HepG2 (cell line): Measurements from ENCODE around the gene PKP3. TPM values are rescaled to one million over a fixed set of nuclear protein-coding genes. Genes with fewer than 3 reads are reported as not detected.

ENCODE experiments used
- CBX1 ChIP-seq: IDR thresholded peaks from one replicate; pipeline ENCODE4 v1.6.1; 2016; ENCODE audit warnings: antibody characterized with exemption, low read depth
- CERS6 ChIP-seq: sonication (generic); formaldehyde crosslinking; IDR thresholded peaks from 2 replicates; pipeline ENCODE4 v1.5.0; 2020; ENCODE audit warnings: missing genetic modification reagents
- HDAC1 ChIP-seq: sonication (generic); formaldehyde crosslinking; IDR thresholded peaks from 2 replicates; pipeline ENCODE4 v1.5.1; 2020; ENCODE audit warnings: mild to moderate bottlenecking, missing genetic modification reagents
- IKZF4 ChIP-seq: sonication (generic); formaldehyde crosslinking; IDR thresholded peaks from 2 replicates; pipeline ENCODE4 v1.5.1; 2020; ENCODE audit warnings: borderline replicate concordance, mild to moderate bottlenecking, low read depth, missing genetic modification reagents; ENCODE audit errors: not compliant biosample characterization
- JARID2 ChIP-seq: sonication (generic); formaldehyde crosslinking; IDR thresholded peaks from 2 replicates; pipeline ENCODE4 v1.8.1; 2023; ENCODE audit warnings: missing genetic modification reagents, inconsistent platforms; ENCODE audit not compliant: insufficient replicate concordance
- LCORL ChIP-seq, 2 experiments: fragments of 450-650 bp in 1 of 2; sonication (generic) in 1 of 2; formaldehyde crosslinking in 1 of 2; IDR thresholded peaks; 2 replicates each; pipeline versions ENCODE4 v1.5.0 to v1.6.1; 2017 to 2020; ENCODE audit warnings: antibody characterized with exemption in 1 of 2, missing genetic modification reagents in 1 of 2
- MAZ ChIP-seq, 2 experiments: sonication (generic) in 1 of 2; formaldehyde crosslinking in 1 of 2; IDR thresholded peaks; 2 replicates each; pipeline versions ENCODE4 v1.5.0 to v1.6.1; 2012 to 2020; ENCODE audit warnings: low read depth in 2 of 2, mild to moderate bottlenecking in 2 of 2, borderline replicate concordance in 1 of 2, improper control_type of control experiment in 1 of 2, low read length in 1 of 2, missing genetic modification reagents in 1 of 2, moderate library complexity in 1 of 2
- MEF2D ChIP-seq: sonication (generic); formaldehyde crosslinking; IDR thresholded peaks from 2 replicates; pipeline ENCODE4 v1.5.1; 2020; ENCODE audit warnings: mild to moderate bottlenecking, missing genetic modification reagents
- NR1H2 ChIP-seq: sonication (generic); formaldehyde crosslinking; IDR thresholded peaks from 2 replicates; pipeline ENCODE4 v1.8.1; 2022; ENCODE audit warnings: low read depth, missing genetic modification reagents, borderline replicate concordance
- PHF21A ChIP-seq: sonication (generic); formaldehyde crosslinking; IDR thresholded peaks from 2 replicates; pipeline ENCODE4 v1.5.0; 2020; ENCODE audit warnings: mild to moderate bottlenecking, missing genetic modification reagents
- SOX13 ChIP-seq, 3 experiments: fragments of 450-650 bp in 1 of 3; sonication (generic) in 1 of 3; formaldehyde crosslinking in 1 of 3; IDR thresholded peaks in 2 of 3; conservative IDR thresholded peaks in 1 of 3; 2 replicates each; pipeline versions ENCODE4 v1.5.0 to v1.6.1; 2016 to 2020; ENCODE audit warnings: antibody characterized with exemption in 1 of 3, mild to moderate bottlenecking in 1 of 3, missing compliant biosample characterization in 1 of 3, missing genetic modification reagents in 1 of 3, moderate library complexity in 1 of 3
- TRIM24 ChIP-seq: sonication (generic); formaldehyde crosslinking; IDR thresholded peaks from 2 replicates; pipeline ENCODE4 v1.8.0; 2022; ENCODE audit warnings: mild to moderate bottlenecking, missing genetic modification reagents
- ZBTB20 ChIP-seq: sonication (generic); formaldehyde crosslinking; IDR thresholded peaks from 2 replicates; pipeline ENCODE4 v1.8.1; 2023; ENCODE audit warnings: missing genetic modification reagents, low read depth, mild to moderate bottlenecking, borderline replicate concordance
- ZNF256 ChIP-seq: sonication (generic); formaldehyde crosslinking; conservative IDR thresholded peaks from 2 replicates; pipeline ENCODE4 v1.4.0; 2020; ENCODE audit warnings: missing genetic modification reagents
- ZNF367 ChIP-seq: sonication (generic); formaldehyde crosslinking; IDR thresholded peaks from 2 replicates; pipeline ENCODE4 v1.4.0; 2020; ENCODE audit warnings: missing genetic modification reagents, borderline replicate concordance
- ZNF44 ChIP-seq: sonication (generic); formaldehyde crosslinking; IDR thresholded peaks from 2 replicates; pipeline ENCODE4 v1.5.1; 2020; ENCODE audit warnings: mild to moderate bottlenecking, missing genetic modification reagents
- ZNF629 ChIP-seq: sonication (generic); formaldehyde crosslinking; conservative IDR thresholded peaks from 2 replicates; pipeline ENCODE4 v1.5.0; 2020; ENCODE audit warnings: missing genetic modification reagents
- ZNF878 ChIP-seq: sonication (generic); formaldehyde crosslinking; IDR thresholded peaks from 2 replicates; pipeline ENCODE4 v1.8.1; 2023; ENCODE audit warnings: mild to moderate bottlenecking, missing genetic modification reagents, moderate library complexity
- ZSCAN25 ChIP-seq: sonication (generic); formaldehyde crosslinking; IDR thresholded peaks from 2 replicates; pipeline ENCODE4 v1.8.0; 2022; ENCODE audit warnings: mild to moderate bottlenecking, missing genetic modification reagents
- polyA plus RNA-seq, 8 experiments: library from polyadenylated mRNA; depleted of rRNA in 3 of 8; stranded (reverse) in 7 of 8; unstranded in 1 of 8; fragments of >200 nt; fragmentation: Illumina TruSeq in 4 of 8; extraction: Trizol in 4 of 8; gene quantifications; 2 replicates each; pipeline versions ENCODE4 v1.2.1 to v1.2.3, GENCODE V29; 2011 to 2016; ENCODE audit warnings: low read depth in 4 of 8, missing spikeins in 1 of 8, mixed read lengths in 1 of 8; ENCODE audit not compliant: insufficient read depth in 1 of 8
- total RNA-seq, 5 experiments: library from RNA; depleted of rRNA; stranded (reverse); fragments of >200 nt; fragmentation: Illumina TruSeq; extraction: Trizol; gene quantifications; 2 replicates each; pipeline ENCODE4 v1.2.3, GENCODE V29; 2016; ENCODE audit warnings: low read depth in 1 of 5
- TF ChIP-seq, protein P1 (sequence below): sonication (generic); formaldehyde crosslinking; IDR thresholded peaks from 2 replicates; pipeline ENCODE4 v1.4.0; 2020; ENCODE audit warnings: missing genetic modification reagents, borderline replicate concordance
- TF ChIP-seq, protein P2 (sequence below): sonication (generic); formaldehyde crosslinking; IDR thresholded peaks from 2 replicates; pipeline ENCODE4 v1.8.1; 2022; ENCODE audit warnings: low read depth, mild to moderate bottlenecking, missing genetic modification reagents

PKP3 gene
- total and polyA plus RNA-seq, 2 of the 13 experiments (the other 11 are each of a cell fraction or from before 2014, with no cell fraction given) = 18.0 to 28.7 TPM

GRCh38 chr11:373716-374551 lies 20.1 kb upstream of the PKP3 start (continued):
- TF ChIP-seq, protein P1, sequence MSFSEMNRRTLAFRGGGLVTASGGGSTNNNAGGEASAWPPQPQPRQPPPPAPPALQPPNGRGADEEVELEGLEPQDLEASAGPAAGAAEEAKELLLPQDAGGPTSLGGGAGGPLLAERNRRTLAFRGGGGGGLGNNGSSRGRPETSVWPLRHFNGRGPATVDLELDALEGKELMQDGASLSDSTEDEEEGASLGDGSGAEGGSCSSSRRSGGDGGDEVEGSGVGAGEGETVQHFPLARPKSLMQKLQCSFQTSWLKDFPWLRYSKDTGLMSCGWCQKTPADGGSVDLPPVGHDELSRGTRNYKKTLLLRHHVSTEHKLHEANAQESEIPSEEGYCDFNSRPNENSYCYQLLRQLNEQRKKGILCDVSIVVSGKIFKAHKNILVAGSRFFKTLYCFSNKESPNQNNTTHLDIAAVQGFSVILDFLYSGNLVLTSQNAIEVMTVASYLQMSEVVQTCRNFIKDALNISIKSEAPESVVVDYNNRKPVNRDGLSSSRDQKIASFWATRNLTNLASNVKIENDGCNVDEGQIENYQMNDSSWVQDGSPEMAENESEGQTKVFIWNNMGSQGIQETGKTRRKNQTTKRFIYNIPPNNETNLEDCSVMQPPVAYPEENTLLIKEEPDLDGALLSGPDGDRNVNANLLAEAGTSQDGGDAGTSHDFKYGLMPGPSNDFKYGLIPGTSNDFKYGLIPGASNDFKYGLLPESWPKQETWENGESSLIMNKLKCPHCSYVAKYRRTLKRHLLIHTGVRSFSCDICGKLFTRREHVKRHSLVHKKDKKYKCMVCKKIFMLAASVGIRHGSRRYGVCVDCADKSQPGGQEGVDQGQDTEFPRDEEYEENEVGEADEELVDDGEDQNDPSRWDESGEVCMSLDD (CRISPR knock-in tag) = 0 out of 2 replicates have a peak, but pooled peaks have one; percentile 33
- TF ChIP-seq CERS6 (CRISPR knock-in tag) = no peak
- TF ChIP-seq ZSCAN25 (CRISPR knock-in tag) = peak; percentile 89
- TF ChIP-seq JARID2 (CRISPR knock-in tag) = no peak
- peak; percentile 77; the same call in 1 of the 2 replicates for TF ChIP-seq ZNF256
- TF ChIP-seq, protein P2, sequence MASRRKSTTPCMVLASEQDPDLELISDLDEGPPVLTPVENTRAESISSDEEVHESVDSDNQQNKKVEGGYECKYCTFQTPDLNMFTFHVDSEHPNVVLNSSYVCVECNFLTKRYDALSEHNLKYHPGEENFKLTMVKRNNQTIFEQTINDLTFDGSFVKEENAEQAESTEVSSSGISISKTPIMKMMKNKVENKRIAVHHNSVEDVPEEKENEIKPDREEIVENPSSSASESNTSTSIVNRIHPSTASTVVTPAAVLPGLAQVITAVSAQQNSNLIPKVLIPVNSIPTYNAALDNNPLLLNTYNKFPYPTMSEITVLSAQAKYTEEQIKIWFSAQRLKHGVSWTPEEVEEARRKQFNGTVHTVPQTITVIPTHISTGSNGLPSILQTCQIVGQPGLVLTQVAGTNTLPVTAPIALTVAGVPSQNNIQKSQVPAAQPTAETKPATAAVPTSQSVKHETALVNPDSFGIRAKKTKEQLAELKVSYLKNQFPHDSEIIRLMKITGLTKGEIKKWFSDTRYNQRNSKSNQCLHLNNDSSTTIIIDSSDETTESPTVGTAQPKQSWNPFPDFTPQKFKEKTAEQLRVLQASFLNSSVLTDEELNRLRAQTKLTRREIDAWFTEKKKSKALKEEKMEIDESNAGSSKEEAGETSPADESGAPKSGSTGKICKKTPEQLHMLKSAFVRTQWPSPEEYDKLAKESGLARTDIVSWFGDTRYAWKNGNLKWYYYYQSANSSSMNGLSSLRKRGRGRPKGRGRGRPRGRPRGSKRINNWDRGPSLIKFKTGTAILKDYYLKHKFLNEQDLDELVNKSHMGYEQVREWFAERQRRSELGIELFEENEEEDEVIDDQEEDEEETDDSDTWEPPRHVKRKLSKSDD (CRISPR knock-in tag) = 0 out of 2 replicates have a peak, but pooled peaks have one; percentile 39
- TF ChIP-seq ZNF44 (CRISPR knock-in tag) = no peak
- no peak for TF ChIP-seq ZBTB20
- TF ChIP-seq ZNF629 (CRISPR knock-in tag) = no peak
- TF ChIP-seq MEF2D = 0 out of 2 replicates have a peak, but pooled peaks have one; percentile 37
- peak; percentile 75 for TF ChIP-seq HDAC1
- no peak for TF ChIP-seq CBX1
- TF ChIP-seq PHF21A (CRISPR knock-in tag) = peak; percentile 92
- TF ChIP-seq TRIM24 (CRISPR knock-in tag) = no peak
- TF ChIP-seq ZNF367 (CRISPR knock-in tag) = no peak
- TF ChIP-seq MAZ (IDR thresholded peaks at IDR 0.05; ENCODE audit: borderline replicate concordance, low read depth, low read length) = no peak
- TF ChIP-seq MAZ (CRISPR knock-in tag; IDR thresholded peaks at IDR 0.05; ENCODE audit: low read depth) = 0 out of 2 replicates have a peak, but pooled peaks have one; percentile 34
- no peak for TF ChIP-seq SOX13 (IDR thresholded peaks at IDR 0.05)
- TF ChIP-seq SOX13 (CRISPR knock-in tag; conservative IDR thresholded peaks at IDR 0.05 in 1 of 2, IDR thresholded peaks at IDR 0.05 in 1 of 2) = peak in 1 of 2 experiments; percentile 62; a peak in 2 of 4 replicates
- TF ChIP-seq LCORL (IDR thresholded peaks at IDR 0.05) = no peak
- peak; percentile 78 for TF ChIP-seq LCORL (CRISPR knock-in tag; IDR thresholded peaks at IDR 0.05)
- TF ChIP-seq IKZF4 (CRISPR knock-in tag) = no peak
- TF ChIP-seq NR1H2 = no peak
- TF ChIP-seq ZNF878 = no peak
